Adrenal gland (tissue), 12 donors: ENCODE results near the gene HOXA6. TPM values are rescaled to one million over a fixed set of nuclear protein-coding genes. Genes with fewer than 3 reads are reported as not detected.
A peak's percentile ranks its signal among the peaks of the same experiment; 100 is the strongest.

Source experiments
- DNase-seq, 7 donors: peaks; one replicate each; pipeline ENCODE4 v3.0.0-alpha.2; 2019 to 2020
- H3K27ac ChIP-seq, 5 donors: fragments of 200-600 bp; sonication (generic) in 4 of 5; 1 replicate in 3 of 5; 2 replicates in 2 of 5; pipeline versions ENCODE4 v1.5.1 to v1.8.0; 2016 to 2020; ENCODE audit warnings: mild to moderate bottlenecking in 1 of 5
- H3K27me3 ChIP-seq: fragments of 200-600 bp; 2 replicates; pipeline ENCODE4 v1.8.0; 2021
- H3K36me3 ChIP-seq, 2 donors: fragments of 200-600 bp; replicated peaks in 1 of 2; 1 replicate in 1 of 2; 2 replicates in 1 of 2; pipeline versions ENCODE4 v1.5.1 to v1.8.0; 2018 to 2022
- H3K4me1 ChIP-seq, 2 donors: fragments of 200-600 bp; replicated peaks in 1 of 2; 1 replicate in 1 of 2; 2 replicates in 1 of 2; pipeline versions ENCODE4 v1.5.1 to v1.8.0; 2018 to 2021
- H3K4me3 ChIP-seq, 4 donors: fragments of 200-600 bp; sonication (generic) in 3 of 4; one replicate each; pipeline ENCODE4 v1.5.1; 2016 to 2018
- H3K9me3 ChIP-seq, 3 donors: fragments of 200-600 bp; sonication (generic) in 1 of 3; replicated peaks in 1 of 3; 1 replicate in 2 of 3; 2 replicates in 1 of 3; pipeline versions ENCODE4 v1.5.1 to v1.8.0; 2016 to 2021
- POLR2A ChIP-seq, 2 donors: fragments of 450-650 bp; IDR thresholded peaks; one replicate each; pipeline ENCODE4 v1.6.1; 2017; ENCODE audit warnings: antibody characterized with exemption in 2 of 2, mild to moderate bottlenecking in 2 of 2, moderate library complexity in 1 of 2
- WGBS, 4 donors: extraction: QIAGEN DNeasy Blood & Tissue Kit in 2 of 4; methylation state at CpG; one replicate each; pipeline versions ENCODE4 v1.1.5 to v1.1.7; 2013 to 2017; 5-methylcytosine and 5-hydroxymethylcytosine counted together
- intact Hi-C, 2 donors: fragments of 100-400 bp; cut with DNase I; formaldehyde crosslinking; loops; one replicate each; pipeline versions ENCODE4 v1.14.1 to v1.15.0; 2022 to 2023
- polyA plus RNA-seq, 3 donors: library from polyadenylated mRNA; stranded (reverse); fragments of 200-250 nt in 2 of 3; fragments of 350-450 nt in 1 of 3; fragmentation: Illumina TruSeq in 1 of 3; extraction: RNeasy Lipid Tissue Mini Kit (QIAGEN cat#74804) in 1 of 3; gene quantifications; one replicate each; pipeline ENCODE4 v1.2.3, GENCODE V29; 2013 to 2014
- total RNA-seq, 9 donors: library from RNA; depleted of rRNA in 4 of 9; stranded (reverse); fragments of >200 nt in 4 of 9; fragments of 120-200 nt in 1 of 9; fragmentation: NEBNext Ultra II Directional in 1 of 9; extraction: Animal tissue kit (Norgen Biotek cat#: 25700) in 1 of 9; gene quantifications; one replicate each; pipeline versions ENCODE4 v1.1.0 to v1.2.4, GENCODE V29; 2013 to 2023
- TF ChIP-seq, protein P1 (sequence below), 6 experiments: fragments of 450-650 bp in 4 of 6; fragments of 200-600 bp in 2 of 6; sonication (generic) in 1 of 6; IDR thresholded peaks; 1 replicate in 5 of 6; 2 replicates in 1 of 6; pipeline versions ENCODE4 v1.5.1 to v1.8.0; 2016 to 2021; ENCODE audit warnings: antibody characterized with exemption in 6 of 6, mild to moderate bottlenecking in 2 of 6, moderate library complexity in 1 of 6
- donor health status: healthy with polysubstance abuse.
- donor health status: Bipolar disorder and iron deficiency.
- donor health status: DM: yes; HTN: yes; CAD: no.
- donor health status: DM: no; HTN: no; CAD: no.
- donor health status: DM: no; HTN: no; CAD: no.
- donor health status: DM: yes; HTN: yes; CAD: no.

The HOXA6 gene
- total and polyA plus RNA-seq, 12 donors, result 1.3 to 27.2 (median 14.8) TPM

DNA sequence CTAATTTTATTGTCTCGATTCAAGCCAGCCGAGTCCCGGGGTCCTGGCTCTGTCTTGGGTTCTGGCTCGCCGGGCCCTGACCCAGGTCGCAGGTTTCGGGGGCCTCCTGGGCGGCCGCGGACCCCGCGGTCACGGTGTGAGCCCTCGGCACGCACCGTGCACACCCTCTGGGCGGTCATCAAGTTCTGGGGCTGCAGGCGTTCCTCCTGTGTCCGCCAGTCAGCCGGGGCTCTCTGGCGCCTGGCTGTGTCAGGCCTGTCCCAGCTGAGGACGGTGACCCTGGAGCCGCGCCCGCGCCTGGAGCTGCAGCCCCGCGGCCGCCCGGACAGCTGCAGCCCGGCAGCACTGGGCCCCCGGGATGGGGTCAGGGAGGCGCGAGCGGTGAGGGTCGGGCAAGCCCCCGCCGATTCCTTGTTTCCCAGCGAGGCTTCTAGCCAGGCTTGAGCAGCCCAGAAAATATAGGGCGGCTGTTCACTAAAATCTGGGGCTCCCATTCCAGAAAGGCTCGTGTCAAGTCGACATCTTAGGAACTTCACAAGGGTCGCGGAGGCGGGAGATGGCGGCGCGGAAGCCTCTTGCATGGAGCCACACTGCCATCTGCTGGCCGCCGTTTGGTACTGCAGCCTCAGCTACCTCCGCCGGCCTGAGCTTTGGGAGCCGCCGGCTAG, 13.1 kb upstream of the HOXA6 start:
- H3K4me3 ChIP-seq, result peak overlapping the region in 3 of 4 donors; percentile 2 to 75 (median 52)
- TF ChIP-seq POLR2A (IDR thresholded peaks at IDR 0.05), result peak in 1 of 2 donors; percentile 58
- TF ChIP-seq, protein P1, sequence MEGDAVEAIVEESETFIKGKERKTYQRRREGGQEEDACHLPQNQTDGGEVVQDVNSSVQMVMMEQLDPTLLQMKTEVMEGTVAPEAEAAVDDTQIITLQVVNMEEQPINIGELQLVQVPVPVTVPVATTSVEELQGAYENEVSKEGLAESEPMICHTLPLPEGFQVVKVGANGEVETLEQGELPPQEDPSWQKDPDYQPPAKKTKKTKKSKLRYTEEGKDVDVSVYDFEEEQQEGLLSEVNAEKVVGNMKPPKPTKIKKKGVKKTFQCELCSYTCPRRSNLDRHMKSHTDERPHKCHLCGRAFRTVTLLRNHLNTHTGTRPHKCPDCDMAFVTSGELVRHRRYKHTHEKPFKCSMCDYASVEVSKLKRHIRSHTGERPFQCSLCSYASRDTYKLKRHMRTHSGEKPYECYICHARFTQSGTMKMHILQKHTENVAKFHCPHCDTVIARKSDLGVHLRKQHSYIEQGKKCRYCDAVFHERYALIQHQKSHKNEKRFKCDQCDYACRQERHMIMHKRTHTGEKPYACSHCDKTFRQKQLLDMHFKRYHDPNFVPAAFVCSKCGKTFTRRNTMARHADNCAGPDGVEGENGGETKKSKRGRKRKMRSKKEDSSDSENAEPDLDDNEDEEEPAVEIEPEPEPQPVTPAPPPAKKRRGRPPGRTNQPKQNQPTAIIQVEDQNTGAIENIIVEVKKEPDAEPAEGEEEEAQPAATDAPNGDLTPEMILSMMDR (IDR thresholded peaks at IDR 0.05), result peak; percentile 98 to 100 (median 99)
- H3K36me3 ChIP-seq, result no peaks in the 10 kb centered on the region
- peaks cover 5 to 25% of the 10 kb centered on the region in 2 donors for H3K4me1 ChIP-seq
- DNase-seq, result peak; percentile 86 to 96 (median 93)
- peaks cover 12% of the 10 kb centered on the region for H3K27me3 ChIP-seq
- 2 to 11% (median 3%) methylated on average over 10 to 54 of the region's 54 CpGs for WGBS, 4 donors
- intact Hi-C loops, result loop anchor here (5.0 to 10.0 kb wide), 4 partner anchors 786 to 1276 kb away; no protein-coding TSS in a partner anchor
- H3K9me3 ChIP-seq, result no peaks in the 10 kb centered on the region
- peak overlapping the region in 4 of 5 donors; percentile 52 to 88 (median 74) for H3K27ac ChIP-seq

DNA sequence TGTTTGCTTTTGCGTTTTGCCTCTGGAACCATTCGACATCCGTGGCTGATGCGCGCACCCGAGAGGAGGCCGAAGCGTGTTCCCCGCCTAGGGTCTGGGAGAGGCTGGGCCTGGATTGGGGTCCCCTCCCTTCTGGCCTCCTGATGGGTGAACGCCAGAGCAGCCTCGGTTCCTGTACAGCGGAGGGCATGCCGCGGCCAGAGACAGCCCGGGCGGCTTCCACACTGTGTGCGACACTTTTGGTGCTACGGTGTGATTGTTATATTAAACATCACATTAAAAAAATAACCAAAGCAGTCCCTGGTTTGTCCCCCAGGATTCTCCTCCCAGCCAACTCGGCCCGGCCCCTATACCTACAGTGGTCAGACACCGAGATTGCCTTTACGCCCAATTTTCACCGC, 12.6 kb upstream of the HOXA6 start:
- Histone ChIP-seq H3K4me3 (peak overlapping the region in 3 of 4 donors; percentile 2 to 75 (median 52)), H3K9me3 (no peaks in the 10 kb centered on the region), H3K27me3 (peaks cover 7% of the 10 kb centered on the region), H3K4me1 (peaks cover 10 to 27% of the 10 kb centered on the region in 2 donors), H3K36me3 (no peaks in the 10 kb centered on the region), H3K27ac (peak overlapping the region in 4 of 5 donors; percentile 52 to 88 (median 74))
- TF ChIP-seq, protein P1 (IDR thresholded peaks at IDR 0.05), result no peak
- TF ChIP-seq POLR2A (IDR thresholded peaks at IDR 0.05), result no peak
- intact Hi-C loops, result loop anchor here (5.0 to 10.0 kb wide), 4 partner anchors 785 to 1275 kb away; no protein-coding TSS in a partner anchor
- 71 to 79% (median 75%) methylated on average over 23 of the region's 23 CpGs for WGBS, 4 donors
- DNase-seq, result peak in 2 of 7 donors; percentile 17 to 28

DNA sequence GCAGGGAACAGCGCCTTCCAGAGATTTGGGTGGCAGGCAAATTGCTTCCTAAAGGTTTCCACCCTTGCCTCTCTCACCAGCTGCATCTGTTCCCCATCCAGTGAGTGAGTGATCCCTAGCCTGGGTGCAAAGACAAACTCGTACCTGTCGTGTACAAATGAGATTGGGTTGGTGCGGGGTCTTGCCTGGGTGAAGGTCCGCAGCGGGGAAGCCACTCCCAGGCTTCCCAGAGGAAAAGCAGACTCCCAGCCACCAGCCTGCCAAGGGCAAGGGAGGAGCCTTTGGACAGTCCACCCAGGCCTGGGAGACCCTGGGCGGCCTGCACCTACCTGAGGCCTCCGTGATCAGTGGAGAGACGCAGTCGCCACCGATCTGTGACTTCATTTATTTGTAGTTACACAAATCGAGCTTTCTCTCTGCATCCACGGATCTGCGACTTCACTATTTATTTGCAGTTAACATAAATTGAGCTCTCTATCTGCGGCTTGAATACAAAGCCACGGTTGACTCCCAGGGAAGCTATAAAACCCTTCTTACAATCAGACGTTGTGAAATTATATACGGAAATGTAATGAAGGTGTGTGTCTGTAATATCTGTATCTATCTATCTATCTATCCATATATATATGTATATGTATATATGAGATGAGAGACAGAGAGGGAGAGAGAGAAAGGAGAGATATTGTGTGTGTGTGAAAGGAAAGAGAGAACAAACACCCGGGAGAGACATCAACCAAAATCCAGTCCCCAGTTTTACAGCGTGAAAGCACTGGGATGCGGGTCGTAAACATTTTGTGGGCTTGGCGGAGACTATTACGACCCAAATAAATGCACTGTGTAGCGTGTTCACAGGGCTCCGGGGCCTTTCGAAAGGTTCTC, 11.9 kb upstream of the HOXA6 start:
- Histone ChIP-seq H3K36me3 (no peaks in the 10 kb centered on the region), H3K4me3 (no peak overlapping the region), H3K4me1 (peaks cover 12 to 26% of the 10 kb centered on the region in 2 donors), H3K27ac (peak overlapping the region in 1 of 5 donors; percentile 14), H3K9me3 (no peaks in the 10 kb centered on the region), H3K27me3 (peaks cover under 1% of the 10 kb centered on the region)
- TF ChIP-seq, protein P1 (IDR thresholded peaks at IDR 0.05), result no peak
- no peak for TF ChIP-seq POLR2A (IDR thresholded peaks at IDR 0.05)
- peak in 3 of 7 donors; percentile 17 to 48 (median 18) for DNase-seq
- intact Hi-C loops, result loop anchor here (5.0 to 10.0 kb wide), 4 partner anchors 785 to 1275 kb away; no protein-coding TSS in a partner anchor
- 84 to 86% (median 85%) methylated on average over 27 of the region's 27 CpGs for WGBS, 4 donors
